ENCODE data around the gene STARD9.
"Not testable (repeated sequence)": the region's sequence is repeated elsewhere in the genome, so short reads cannot be mapped to it uniquely, and the experiment has no call there.

Gene STARD9

DNA sequence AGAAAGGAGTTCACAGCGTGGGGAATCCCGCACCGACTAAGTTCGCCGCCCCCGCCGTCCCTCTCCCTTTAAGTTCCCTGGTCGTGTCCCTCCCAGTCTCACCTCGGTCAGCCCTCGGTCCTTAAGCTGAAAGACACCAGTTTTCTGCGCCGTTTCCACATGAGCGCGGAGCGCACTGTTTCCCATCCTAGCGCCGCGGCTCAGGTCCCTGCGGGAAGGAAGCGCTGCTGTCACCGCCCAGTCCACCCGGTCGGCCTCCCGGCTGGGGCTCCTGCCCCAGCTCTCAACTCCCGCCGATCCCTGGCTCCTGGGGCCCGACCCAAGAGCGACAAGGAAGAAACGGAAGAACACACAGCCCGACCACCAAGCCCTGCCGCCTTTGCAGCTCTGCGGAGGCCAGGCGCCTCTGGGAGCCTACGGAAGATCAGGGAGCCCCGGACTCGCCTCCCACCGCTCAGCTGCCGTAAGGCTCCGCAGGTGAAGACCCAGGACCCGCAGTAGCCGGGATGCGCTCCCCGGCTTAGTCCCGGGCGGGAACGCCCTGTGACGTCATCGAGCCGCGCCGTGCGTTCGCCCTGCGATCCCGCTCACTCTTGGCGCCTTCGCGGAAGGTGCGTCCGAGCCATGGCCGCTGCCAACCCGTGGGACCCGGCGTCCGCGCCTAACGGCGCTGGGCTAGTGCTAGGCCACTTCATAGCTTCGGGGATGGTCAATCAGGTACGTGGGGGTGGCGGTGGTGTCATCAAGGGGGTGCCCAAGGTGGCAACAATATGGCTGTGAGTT is 27.0 kb upstream of the STARD9 start, which contains the start of the genes HAUS2 and LRRC57:
HAUS2 (plus strand) TSS at position 590 of the 783 bp plus-strand sequence; CDS start at position 625, 35 bp downstream.
LRRC57 (minus strand) TSS at position 545 of the 783 bp plus-strand sequence; CDS start at position 186, 359 bp downstream.
- POLR2A ChIA-PET = interaction anchor here (0.9 to 1.2 kb wide), 2 partner anchors 27 to 98 kb away, joined by 4 to 6 read pairs; partner anchors contain the start of gene STARD9
- peak within 1 kb of the TSS; percentile 90 for H3K4me3 ChIP-seq (ENCODE audit: low read depth, low read length)
- no peak for TF ChIP-seq CTCF (IDR thresholded peaks at IDR 0.05; ENCODE audit: insufficient read depth, low read length, missing control alignments)
- no peak for DNase-seq (ENCODE audit: low read depth, low spot score)
- CTCF ChIA-PET = interaction anchor here (1.0 to 1.3 kb wide), 5 partner anchors 15 to 106 kb away, joined by 3 to 5 read pairs (median 3); no protein-coding TSS in a partner anchor

DNA sequence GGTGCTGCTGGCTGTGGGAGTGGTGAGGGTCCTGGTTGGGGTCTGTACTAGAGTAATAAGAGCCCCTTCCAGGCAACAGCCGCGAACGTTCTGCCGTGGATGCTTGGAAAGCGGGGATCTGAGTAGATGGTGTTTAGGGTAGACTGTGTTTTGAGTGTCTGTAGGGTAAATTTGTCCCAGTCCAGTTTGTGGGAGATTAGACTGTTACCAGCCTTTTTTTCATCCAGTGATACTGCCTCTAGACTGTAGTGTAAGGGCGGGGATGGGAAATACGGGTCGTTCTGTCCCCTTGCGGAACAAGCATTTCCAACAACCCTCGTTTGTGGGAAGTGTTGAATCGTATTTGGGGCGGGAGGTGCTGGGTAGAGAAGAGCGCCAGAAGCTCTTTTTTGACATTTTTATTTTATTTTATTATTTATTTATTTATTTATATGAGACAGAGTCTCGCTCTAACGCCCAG is 26.3 kb upstream of the STARD9 start:
- ChIA-PET POLR2A (no interaction called here), CTCF (interaction anchor here (1.2 kb wide), 1 partner anchor 103 kb away, joined by 5 read pairs; no protein-coding TSS in a partner anchor)
- no peak for DNase-seq (ENCODE audit: low read depth, low spot score)
- H3K4me3 ChIP-seq (ENCODE audit: low read depth, low read length) = peak overlapping the region; percentile 90
- TF ChIP-seq CTCF (IDR thresholded peaks at IDR 0.05; ENCODE audit: insufficient read depth, low read length, missing control alignments) = no peak

- no peak for DNase-seq (ENCODE audit: low read depth, low spot score)
- peak overlapping the region; percentile 90 for H3K4me3 ChIP-seq (ENCODE audit: low read depth, low read length)
- CTCF ChIA-PET = no interaction called here
- TF ChIP-seq CTCF (IDR thresholded peaks at IDR 0.05; ENCODE audit: insufficient read depth, low read length, missing control alignments) = no peak
- POLR2A ChIA-PET = no interaction called here
Measured at GRCh38 chr15:42549741-42550392, 25.5 kb upstream of the STARD9 start.

- no peak for DNase-seq (ENCODE audit: low read depth, low spot score)
- CTCF ChIA-PET = interaction anchor here (0.9 to 1.8 kb wide), 3 partner anchors 13 to 98 kb away, joined by 3 to 12 read pairs (median 3); no protein-coding TSS in a partner anchor
- no peak overlapping the region for H3K4me3 ChIP-seq (ENCODE audit: low read depth, low read length)
- POLR2A ChIA-PET = no interaction called here
- TF ChIP-seq CTCF (IDR thresholded peaks at IDR 0.05; ENCODE audit: insufficient read depth, low read length, missing control alignments) = no peak
Measured at GRCh38 chr15:42553554-42553953, 21.9 kb upstream of the STARD9 start.

DNA sequence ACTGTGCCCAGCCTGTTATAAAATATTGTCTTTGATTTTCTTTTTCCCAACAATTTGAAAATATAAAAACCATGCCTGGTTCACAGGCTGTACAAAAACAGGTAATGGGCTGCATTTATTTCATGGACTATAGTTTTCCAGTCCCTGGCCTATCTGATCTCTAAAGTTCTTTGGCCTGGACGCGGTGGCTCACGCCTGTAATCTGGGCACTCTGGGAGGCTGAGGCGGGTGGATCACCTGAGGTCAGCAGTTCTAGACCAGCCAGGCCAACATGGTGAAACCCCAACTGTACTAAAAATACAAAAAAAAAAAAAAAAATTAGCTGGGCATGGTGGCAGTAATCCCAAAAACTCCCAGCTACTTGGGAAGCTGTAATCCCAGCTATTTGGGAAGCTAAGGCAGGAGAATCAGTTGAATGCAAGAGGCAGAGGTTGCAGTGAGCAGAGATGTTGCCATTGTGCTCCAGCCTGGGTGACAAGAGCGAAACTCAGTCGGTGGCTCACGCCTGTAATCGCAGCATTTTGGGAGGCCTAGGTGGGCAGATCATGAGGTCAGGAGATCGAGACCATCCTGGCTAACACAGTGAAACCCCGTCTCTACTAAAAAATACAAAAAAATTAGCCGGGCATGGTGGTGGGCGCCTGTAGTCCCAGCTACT is 18.7 kb upstream of the STARD9 start:
- POLR2A ChIA-PET; DNase-seq (ENCODE audit: low read depth, low spot score); H3K4me3 ChIP-seq (ENCODE audit: low read depth, low read length); CTCF ChIA-PET: not testable (repeated sequence)

GRCh38 chr15:42558739-42559138 is 16.7 kb upstream of the STARD9 start:
- CTCF ChIA-PET = no interaction called here
- POLR2A ChIA-PET = no interaction called here
- no peak for DNase-seq (ENCODE audit: low read depth, low spot score)
- no peak overlapping the region for H3K4me3 ChIP-seq (ENCODE audit: low read depth, low read length)
- no peak for TF ChIP-seq CTCF (IDR thresholded peaks at IDR 0.05; ENCODE audit: insufficient read depth, low read length, missing control alignments)

All from AG04449 (cell line).